PC-3 (cell line): ENCODE measurements around the gene RGMB. TPM values are rescaled to one million over a fixed set of nuclear protein-coding genes. Genes with fewer than 3 reads are reported as not detected.
A peak's percentile ranks its signal among the peaks of the same experiment; 100 is the strongest.

Source experiments
- ATAC-seq: fragments of 200-7000 bp; cut with Tn5 transposase; 2 replicates; pipeline ENCODE4 v1.9.1; 2020; ENCODE audit warnings: mild to moderate bottlenecking, moderate library complexity
- BruUV-seq: library from RNA; stranded (reverse); fragments of 400-500 nt; replicated peaks from 2 replicates; lab custom pipeline; 2021; lab: Mats Ljungman, UMichigan
- CTCF ChIA-PET: fragments of 300-600 bp; sonication (Branson Sonifier 250); formaldehyde crosslinking; loops from one replicate; lab custom pipeline; 2022; ENCODE audit warnings: antibody characterized with exemption; lab: Charles Lee
- POLR2A ChIA-PET: fragments of 300-600 bp; sonication (Branson Sonifier 250); formaldehyde crosslinking; loops from one replicate; lab custom pipeline; 2022; ENCODE audit warnings: antibody characterized with exemption; ENCODE audit not compliant: unreplicated experiment; lab: Charles Lee
- DNase-seq: peaks from one replicate; pipeline ENCODE4 v3.0.0-alpha.2; 2015
- H2AFZ ChIP-seq: fragments of 300-600 bp; sonication (generic); 2 replicates; pipeline ENCODE4 v1.6.0; 2016; ENCODE audit warnings: antibody characterized with exemption, low read length
- H3F3A ChIP-seq: fragments of 300-600 bp; sonication (generic); one replicate; pipeline ENCODE4 v1.6.0; 2017; ENCODE audit warnings: antibody characterized with exemption, low read length, control low read depth, mild to moderate bottlenecking; ENCODE audit not compliant: unreplicated experiment
- H3K27ac ChIP-seq: fragments of 300-600 bp; sonication (generic); 2 replicates; pipeline ENCODE4 v1.5.1; 2016; ENCODE audit warnings: mild to moderate bottlenecking, low read length
- H3K27me3 ChIP-seq: fragments of 300-600 bp; sonication (generic); 2 replicates; pipeline ENCODE4 v1.6.1; 2016; ENCODE audit warnings: low read length, mixed read lengths
- H3K36me3 ChIP-seq: fragments of 300-600 bp; sonication (generic); 2 replicates; pipeline ENCODE4 v1.6.1; 2016; ENCODE audit warnings: low read depth, mixed run types, low read length, mixed read lengths
- H3K4me1 ChIP-seq: fragments of 300-600 bp; sonication (generic); 2 replicates; pipeline ENCODE4 v1.5.1; 2016; ENCODE audit warnings: low read length; ENCODE audit not compliant: insufficient read depth
- H3K4me2 ChIP-seq: fragments of 300-600 bp; sonication (generic); 2 replicates; pipeline ENCODE4 v1.6.0; 2016; ENCODE audit warnings: low read length
- H3K4me3 ChIP-seq: fragments of 300-600 bp; sonication (generic); 2 replicates; pipeline ENCODE4 v1.5.1; 2016; ENCODE audit warnings: mild to moderate bottlenecking, low read length, mixed read lengths
- H3K79me2 ChIP-seq: fragments of 300-600 bp; sonication (generic); 2 replicates; pipeline ENCODE4 v1.6.1; 2017; ENCODE audit warnings: low read length, mixed read lengths
- H3K9ac ChIP-seq: fragments of 300-600 bp; sonication (generic); 2 replicates; pipeline ENCODE4 v1.6.0; 2016; ENCODE audit warnings: mild to moderate bottlenecking, low read length
- H3K9me2 ChIP-seq: fragments of 300-600 bp; sonication (generic); replicated peaks from 2 replicates; pipeline ENCODE4 v1.6.1; 2016; ENCODE audit warnings: mixed run types, low read length, mixed read lengths
- H3K9me3 ChIP-seq: fragments of 300-600 bp; sonication (generic); 2 replicates; pipeline ENCODE4 v1.6.1; 2016; ENCODE audit warnings: low read length, mixed read lengths
- H4K20me1 ChIP-seq: fragments of 300-600 bp; sonication (generic); 2 replicates; pipeline ENCODE4 v1.6.1; 2016; ENCODE audit warnings: low read length, mixed read lengths
- EZH2 ChIP-seq: fragments of 300-600 bp; sonication (generic); IDR thresholded peaks from one replicate; pipeline ENCODE4 v1.6.1; 2017; ENCODE audit warnings: antibody characterized with exemption, mild to moderate bottlenecking, low read length; ENCODE audit not compliant: unreplicated experiment
- EZH2phosphoT487 ChIP-seq: fragments of 300-600 bp; sonication (generic); IDR thresholded peaks from 2 replicates; pipeline ENCODE4 v1.6.1; 2018; ENCODE audit warnings: mild to moderate bottlenecking, antibody characterized with exemption, low read length, borderline replicate concordance
- intact Hi-C: fragments of 100-400 bp; cut with micrococcal nuclease; formaldehyde crosslinking; loops from 2 replicates; pipeline ENCODE4 v1.9.0; 2023
- total RNA-seq: library from RNA; depleted of rRNA; stranded (reverse); fragments of >200 nt; gene quantifications from 2 replicates; pipeline ENCODE4 v1.2.3, GENCODE V29; 2014
- TF ChIP-seq, protein P1 (sequence below): fragments of 300-600 bp; sonication (generic); conservative IDR thresholded peaks from 2 replicates; pipeline ENCODE4 v1.5.1; 2017; ENCODE audit warnings: antibody characterized with exemption, low read depth, mild to moderate bottlenecking, low read length

The RGMB gene
- total RNA-seq, 1 experiment from 2014 or later: 31.1 TPM

DNA sequence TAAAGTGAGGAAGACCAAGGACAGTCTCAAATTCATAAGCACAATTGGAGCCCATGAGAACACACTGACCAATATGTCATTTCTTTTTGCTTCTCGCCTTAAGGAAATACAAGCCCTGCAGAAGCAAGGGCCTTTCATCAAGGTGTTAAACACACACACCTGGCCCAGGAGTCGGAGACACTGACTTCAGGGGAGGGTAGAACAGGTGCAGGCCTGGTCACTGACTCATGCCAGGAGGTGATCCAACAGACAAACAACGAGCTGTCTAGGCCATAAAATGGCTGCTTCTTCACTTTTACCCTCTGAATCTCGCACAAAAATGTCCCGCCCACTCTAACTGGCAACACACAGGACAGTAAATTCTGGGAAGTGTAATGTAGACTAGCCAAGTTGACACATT lies 62.7 kb downstream of the RGMB start:
- no peaks in the 10 kb centered on the region for H4K20me1 ChIP-seq
- no peak overlapping the region for H3K27ac ChIP-seq
- ChIA-PET POLR2A (no interaction called here), CTCF (no interaction called here)
- H3K27me3 ChIP-seq: no peaks in the 10 kb centered on the region
- H3K4me3 ChIP-seq: no peak overlapping the region
- H3K9me2 ChIP-seq: no peaks in the 10 kb centered on the region
- no peaks in the 10 kb centered on the region for H3K36me3 ChIP-seq
- no peaks in the 10 kb centered on the region for H3K9me3 ChIP-seq
- no peak overlapping the region for H3K9ac ChIP-seq
- H3F3A ChIP-seq: no peaks in the 10 kb centered on the region
- DNase-seq (no peak), ATAC-seq (peak; percentile 15; the same call in 1 of the 2 replicates)
- intact Hi-C loops: no loop called here
- H3K4me1 ChIP-seq: no peaks in the 10 kb centered on the region
- TF ChIP-seq EZH2phosphoT487 (no peak), EZH2 (no peak)
- TF ChIP-seq, protein P1, sequence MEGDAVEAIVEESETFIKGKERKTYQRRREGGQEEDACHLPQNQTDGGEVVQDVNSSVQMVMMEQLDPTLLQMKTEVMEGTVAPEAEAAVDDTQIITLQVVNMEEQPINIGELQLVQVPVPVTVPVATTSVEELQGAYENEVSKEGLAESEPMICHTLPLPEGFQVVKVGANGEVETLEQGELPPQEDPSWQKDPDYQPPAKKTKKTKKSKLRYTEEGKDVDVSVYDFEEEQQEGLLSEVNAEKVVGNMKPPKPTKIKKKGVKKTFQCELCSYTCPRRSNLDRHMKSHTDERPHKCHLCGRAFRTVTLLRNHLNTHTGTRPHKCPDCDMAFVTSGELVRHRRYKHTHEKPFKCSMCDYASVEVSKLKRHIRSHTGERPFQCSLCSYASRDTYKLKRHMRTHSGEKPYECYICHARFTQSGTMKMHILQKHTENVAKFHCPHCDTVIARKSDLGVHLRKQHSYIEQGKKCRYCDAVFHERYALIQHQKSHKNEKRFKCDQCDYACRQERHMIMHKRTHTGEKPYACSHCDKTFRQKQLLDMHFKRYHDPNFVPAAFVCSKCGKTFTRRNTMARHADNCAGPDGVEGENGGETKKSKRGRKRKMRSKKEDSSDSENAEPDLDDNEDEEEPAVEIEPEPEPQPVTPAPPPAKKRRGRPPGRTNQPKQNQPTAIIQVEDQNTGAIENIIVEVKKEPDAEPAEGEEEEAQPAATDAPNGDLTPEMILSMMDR: no peak
- H3K79me2 ChIP-seq: no peaks in the 10 kb centered on the region
- 0 out of 2 replicates have a peak overlapping the region, but pooled peaks have one; percentile 21 for H2AFZ ChIP-seq
- no TSS peak for BruUV-seq
- no peak overlapping the region for H3K4me2 ChIP-seq

DNA sequence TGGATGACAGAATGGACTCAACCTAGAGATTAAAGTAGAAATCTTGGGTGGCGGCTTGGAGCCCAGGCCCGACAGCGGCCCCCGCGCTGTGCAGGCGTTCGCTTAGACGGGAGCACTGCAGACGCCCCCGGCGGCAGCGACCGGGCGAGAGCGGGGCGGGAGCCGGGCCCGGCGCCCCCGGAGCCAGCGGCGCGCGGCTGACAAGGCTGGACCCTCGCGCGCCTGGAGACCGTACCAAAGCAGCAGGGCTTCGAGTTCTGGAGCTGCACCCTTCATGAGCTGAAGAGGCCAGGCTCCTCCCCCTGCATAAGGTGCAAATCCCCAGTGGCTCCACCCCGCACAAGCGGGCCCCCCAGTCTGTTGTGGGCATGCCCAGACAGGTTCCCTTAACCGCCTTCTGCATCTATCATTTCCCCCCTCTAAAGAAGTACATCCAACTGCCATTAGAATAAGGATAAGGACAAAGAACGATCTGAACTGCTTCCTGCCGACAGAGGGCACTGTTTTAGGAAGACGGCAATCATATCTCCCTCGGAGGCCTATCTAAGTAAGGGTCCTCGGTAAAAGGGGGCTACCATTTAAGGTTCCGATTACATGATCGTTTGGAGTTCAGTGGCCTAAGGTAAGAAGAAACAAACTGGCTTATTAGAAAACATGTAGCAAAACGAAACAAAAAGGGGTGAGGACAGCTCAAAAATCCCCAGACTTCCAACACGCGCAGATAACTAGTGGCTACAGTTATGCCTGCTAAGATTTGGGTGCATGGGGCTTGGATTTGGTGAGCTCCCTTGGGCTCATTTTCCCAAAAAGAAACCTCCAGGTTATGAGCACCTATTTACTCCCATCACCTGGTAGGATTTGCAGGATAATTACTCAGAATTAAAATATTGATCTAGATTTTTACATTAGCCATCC lies 66.3 kb downstream of the RGMB start:
- no peak overlapping the region for H3K4me2 ChIP-seq
- 0 out of 2 replicates have a peak, but pooled peaks cover 3% of the 10 kb centered on the region for H3K9me3 ChIP-seq
- no peaks in the 10 kb centered on the region for H3K9me2 ChIP-seq
- intact Hi-C loops: no loop called here
- no peaks in the 10 kb centered on the region for H3K4me1 ChIP-seq
- DNase-seq (peak; percentile 43), ATAC-seq (peak; percentile 33; the same call in 1 of the 2 replicates)
- H4K20me1 ChIP-seq: no peaks in the 10 kb centered on the region
- H3K36me3 ChIP-seq: no peaks in the 10 kb centered on the region
- no peaks in the 10 kb centered on the region for H3F3A ChIP-seq
- H3K79me2 ChIP-seq: no peaks in the 10 kb centered on the region
- no peaks in the 10 kb centered on the region for H3K27me3 ChIP-seq
- TF ChIP-seq, protein P1: peak; percentile 63
- no peak for TF ChIP-seq EZH2phosphoT487
- ChIA-PET CTCF (interaction anchor here (0.6 kb wide), 1 partner anchor 195 kb away, joined by 3 read pairs; no protein-coding TSS in a partner anchor), POLR2A (no interaction called here)
- BruUV-seq: no TSS peak
- H3K4me3 ChIP-seq: no peak overlapping the region
- no peak overlapping the region for H3K9ac ChIP-seq
- no peak overlapping the region for H3K27ac ChIP-seq
- no peak overlapping the region for H2AFZ ChIP-seq

DNA sequence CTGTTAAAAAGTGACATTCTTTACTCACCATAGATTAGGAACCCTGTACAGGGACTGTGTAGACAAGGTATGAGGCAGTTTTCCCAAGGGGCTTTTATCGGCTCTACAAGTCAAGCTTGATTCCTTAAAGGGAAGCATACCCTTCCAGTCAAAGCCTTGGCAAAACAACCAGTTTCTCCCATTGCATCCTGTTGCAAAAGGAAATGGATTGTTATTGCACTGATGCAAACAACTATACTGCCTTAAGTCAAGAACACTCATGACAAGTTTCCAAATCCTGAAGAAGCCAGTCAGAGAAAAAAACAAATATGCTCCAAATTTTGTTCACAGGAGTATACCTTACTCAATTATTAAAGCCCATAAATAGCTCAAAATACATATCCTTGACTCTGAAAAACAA lies 67.5 kb downstream of the RGMB start:
- no peaks in the 10 kb centered on the region for H3K36me3 ChIP-seq
- DNase-seq (no peak), ATAC-seq (no peak)
- 0 out of 2 replicates have a peak, but pooled peaks cover 3% of the 10 kb centered on the region for H3K9me3 ChIP-seq
- ChIA-PET POLR2A (no interaction called here), CTCF (no interaction called here)
- H3K27ac ChIP-seq: no peak overlapping the region
- no peaks in the 10 kb centered on the region for H3K9me2 ChIP-seq
- TF ChIP-seq EZH2phosphoT487 (no peak), EZH2 (no peak)
- TF ChIP-seq, protein P1: no peak
- no peaks in the 10 kb centered on the region for H3K4me1 ChIP-seq
- H4K20me1 ChIP-seq: no peaks in the 10 kb centered on the region
- H2AFZ ChIP-seq: no peak overlapping the region
- no peaks in the 10 kb centered on the region for H3F3A ChIP-seq
- H3K4me3 ChIP-seq: no peak overlapping the region
- no peak overlapping the region for H3K9ac ChIP-seq
- no peaks in the 10 kb centered on the region for H3K27me3 ChIP-seq
- H3K4me2 ChIP-seq: no peak overlapping the region
- intact Hi-C loops: no loop called here
- no TSS peak for BruUV-seq
- H3K79me2 ChIP-seq: no peaks in the 10 kb centered on the region
